DMS 273 (cell line): ENCODE measurements around the gene TEX264.

Experiments
- DNase-seq: peaks from one replicate; lab custom pipeline; 2025; ENCODE audit not compliant: unreplicated experiment; lab: John Stamatoyannopoulos, UW

Gene TEX264

DNA sequence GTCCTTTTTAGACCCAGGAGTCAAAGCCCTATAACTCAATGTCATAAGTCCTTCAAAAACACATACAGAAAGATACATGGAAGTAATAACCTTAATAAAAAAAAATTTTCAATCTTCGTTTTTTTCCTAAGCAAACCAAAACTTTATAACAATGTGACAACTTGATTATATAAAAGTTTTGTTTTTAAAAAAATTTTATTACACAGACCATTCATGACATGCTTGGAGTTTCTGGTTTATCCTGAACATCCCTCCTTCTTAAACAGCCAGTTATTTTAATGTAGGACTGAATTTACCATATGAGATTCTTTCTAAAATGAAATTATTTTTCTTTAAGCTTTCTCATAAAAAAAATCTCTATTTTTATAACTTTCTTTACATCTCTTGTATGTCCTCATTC is 77.3 kb downstream of the TEX264 start:
- peak; percentile 2 for DNase-seq

- no peak for DNase-seq
Measured at GRCh38 chr3:51750878-51751277, 79.8 kb downstream of the TEX264 start.

DNA sequence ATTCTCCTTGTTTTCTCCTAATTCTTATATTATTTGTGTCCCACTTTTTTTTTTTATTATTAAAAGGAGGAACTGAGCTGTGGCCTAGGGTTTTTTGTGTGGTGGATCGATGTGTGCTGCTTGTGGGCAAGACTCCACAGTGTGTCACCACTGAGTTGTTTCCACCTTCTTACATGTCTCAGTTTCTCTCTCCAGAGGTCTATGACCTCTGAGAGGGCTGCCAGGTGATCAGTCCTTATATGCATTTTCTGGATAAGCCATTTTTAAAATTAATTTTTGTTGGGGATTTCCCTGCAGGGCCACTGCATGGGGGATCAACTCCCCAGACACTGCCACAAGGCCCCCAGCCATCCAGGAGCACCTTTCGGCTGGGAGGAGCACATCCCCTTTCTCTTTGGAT is 80.2 kb downstream of the TEX264 start:
- DNase-seq = no peak
